Heart left ventricle (tissue), 13 donors: Measurements from ENCODE around the gene IL1RL2.

ENCODE experiments used
- POLR2A ChIP-seq, 2 donors: fragments of 450-650 bp; IDR thresholded peaks; one replicate each; pipeline ENCODE4 v1.6.1; 2017; ENCODE audit warnings: antibody characterized with exemption in 2 of 2, mild to moderate bottlenecking in 2 of 2, moderate library complexity in 2 of 2
- TF ChIP-seq, protein P1 (sequence below), 12 donors: fragments of 200-600 bp; sonication (generic) in 4 of 12; IDR thresholded peaks; one replicate each; pipeline versions ENCODE4 v1.5.0 to v1.8.0; 2018 to 2022; ENCODE audit warnings: antibody characterized with exemption in 12 of 12, mild to moderate bottlenecking in 5 of 12
- donor health status: ischemic (EF 13 %, LVEDD 7.1; RV severe dilation, severe dysfunction).
- donor health status: DM: no; HTN: yes; CAD: no.
- donor health status: DM: no; HTN: no; CAD: no.
- donor health status: ischemic (EF 25% LVEDD 6.9; RV normal size, moderate dysfunction).
- donor health status: ischemic (EF 25% LVEDD 5.7; RV mildly dilated, moderate dysfunction).
- donor health status: ischemic (EF 35%, LVEDD 5.7; RV mildly dilated, moderate dysfunction).
- donor health status: nonischemic (EF 11% LVEDD 7.7; RV severe dilation, severe dysfunction).
- donor health status: DM: yes; HTN: yes; CAD: no.
- donor health status: PGD.
- donor health status: ischemic (EF 29% LVEDD 5.4; RV normal size, mild dysfunction).
- donor health status: nonischemic (EF 23%, LVEDD 6.1; RV moderate dilation, normal function).

DNA sequence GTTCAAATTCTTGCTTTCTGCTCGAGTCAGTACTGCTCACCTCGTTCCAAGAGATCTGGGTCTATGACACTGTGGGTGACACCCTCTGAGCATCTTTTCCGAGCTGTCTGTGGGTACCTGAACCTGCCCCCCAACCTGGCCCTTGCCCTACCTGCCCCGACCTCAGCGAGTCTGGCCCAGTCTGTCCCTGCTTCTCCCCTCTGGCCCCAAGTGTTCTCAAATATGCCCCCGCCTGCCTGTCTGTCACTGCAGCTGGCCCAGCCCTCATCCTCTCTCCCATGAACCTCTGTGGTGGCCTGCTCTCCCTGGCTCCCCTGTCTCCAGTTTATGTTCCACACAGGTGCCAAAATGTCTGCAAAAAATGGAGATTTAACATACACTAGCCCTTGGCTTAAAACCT, 32.5 kb upstream of the IL1RL2 start:
- TF ChIP-seq, protein P1, sequence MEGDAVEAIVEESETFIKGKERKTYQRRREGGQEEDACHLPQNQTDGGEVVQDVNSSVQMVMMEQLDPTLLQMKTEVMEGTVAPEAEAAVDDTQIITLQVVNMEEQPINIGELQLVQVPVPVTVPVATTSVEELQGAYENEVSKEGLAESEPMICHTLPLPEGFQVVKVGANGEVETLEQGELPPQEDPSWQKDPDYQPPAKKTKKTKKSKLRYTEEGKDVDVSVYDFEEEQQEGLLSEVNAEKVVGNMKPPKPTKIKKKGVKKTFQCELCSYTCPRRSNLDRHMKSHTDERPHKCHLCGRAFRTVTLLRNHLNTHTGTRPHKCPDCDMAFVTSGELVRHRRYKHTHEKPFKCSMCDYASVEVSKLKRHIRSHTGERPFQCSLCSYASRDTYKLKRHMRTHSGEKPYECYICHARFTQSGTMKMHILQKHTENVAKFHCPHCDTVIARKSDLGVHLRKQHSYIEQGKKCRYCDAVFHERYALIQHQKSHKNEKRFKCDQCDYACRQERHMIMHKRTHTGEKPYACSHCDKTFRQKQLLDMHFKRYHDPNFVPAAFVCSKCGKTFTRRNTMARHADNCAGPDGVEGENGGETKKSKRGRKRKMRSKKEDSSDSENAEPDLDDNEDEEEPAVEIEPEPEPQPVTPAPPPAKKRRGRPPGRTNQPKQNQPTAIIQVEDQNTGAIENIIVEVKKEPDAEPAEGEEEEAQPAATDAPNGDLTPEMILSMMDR (IDR thresholded peaks at IDR 0.05): no peak
- TF ChIP-seq POLR2A (IDR thresholded peaks at IDR 0.05): no peak
